Panc1 (cell line): ENCODE data around the gene CCDC167. TPM values are rescaled to one million over a fixed set of nuclear protein-coding genes. Genes with fewer than 3 reads are reported as not detected.

Experiments used
- ATAC-seq: fragments of 200-7000 bp; cut with Tn5 transposase; 2 replicates; pipeline ENCODE4 v1.9.1; 2020; ENCODE audit warnings: mild to moderate bottlenecking, moderate library complexity
- BruUV-seq: library from RNA; stranded (reverse); fragments of 400-500 nt; replicated peaks from 2 replicates; lab custom pipeline; 2021; lab: Mats Ljungman, UMichigan
- CTCF ChIA-PET: fragments of 300-600 bp; sonication (Branson Sonifier 250); formaldehyde crosslinking; loops from one replicate; lab custom pipeline; 2022; ENCODE audit warnings: antibody characterized with exemption; lab: Charles Lee
- POLR2A ChIA-PET: fragments of 300-600 bp; sonication (Branson Sonifier 250); formaldehyde crosslinking; loops from one replicate; lab custom pipeline; 2022; ENCODE audit warnings: antibody characterized with exemption; lab: Charles Lee
- DNase-seq: peaks from one replicate; pipeline ENCODE4 v3.0.0-alpha.2; 2010; ENCODE audit warnings: low read depth, low spot score
- H3K27ac ChIP-seq: 2 replicates; pipeline ENCODE4 v1.5.1; 2011; ENCODE audit warnings: mild to moderate bottlenecking, low read length, inconsistent platforms
- H3K27me3 ChIP-seq: fragments of 200-500 bp; sonication (Bioruptor generic); 2 replicates; pipeline ENCODE4 v1.6.0; 2014; ENCODE audit warnings: low read length, inconsistent platforms; ENCODE audit not compliant: control insufficient read depth, insufficient read depth
- H3K36me3 ChIP-seq: fragments of 200-500 bp; sonication (Bioruptor generic); 2 replicates; pipeline ENCODE4 v1.5.1; 2014; ENCODE audit warnings: inconsistent platforms, mild to moderate bottlenecking, low read length, moderate library complexity; ENCODE audit not compliant: control insufficient read depth, insufficient read depth
- H3K4me1 ChIP-seq: 2 replicates; pipeline ENCODE4 v1.5.1; 2011; ENCODE audit warnings: inconsistent platforms, mild to moderate bottlenecking, low read length, moderate library complexity; ENCODE audit not compliant: control insufficient read depth, insufficient read depth
- H3K4me3 ChIP-seq, 2 experiments: 2 replicates each; pipeline ENCODE4 v1.5.1; 2011 to 2012; ENCODE audit warnings: low read depth in 2 of 2, low read length in 2 of 2, mild to moderate bottlenecking in 2 of 2, inconsistent platforms in 1 of 2, moderate library complexity in 1 of 2
- H3K9me3 ChIP-seq: fragments of 200-500 bp; sonication (Bioruptor generic); 2 replicates; pipeline ENCODE4 v1.5.1; 2014; ENCODE audit warnings: low read depth, mild to moderate bottlenecking, inconsistent platforms, low read length, moderate library complexity; ENCODE audit not compliant: control insufficient read depth, insufficient read depth
- POLR2AphosphoS5 ChIP-seq: IDR thresholded peaks from 2 replicates; pipeline ENCODE4 v1.6.1; 2012; ENCODE audit warnings: mild to moderate bottlenecking, low read depth, low read length, moderate library complexity
- REST ChIP-seq, 2 experiments: IDR thresholded peaks; 2 replicates each; pipeline ENCODE4 v1.6.1; 2011 to 2012; ENCODE audit warnings: low read depth in 2 of 2, control low read depth in 1 of 2, low read length in 1 of 2, mild to moderate bottlenecking in 1 of 2, moderate library complexity in 1 of 2; ENCODE audit not compliant: insufficient read depth in 1 of 2
- SIN3A ChIP-seq: IDR thresholded peaks from 2 replicates; pipeline ENCODE4 v1.6.1; 2012; ENCODE audit warnings: low read depth, mild to moderate bottlenecking, low read length, moderate library complexity, borderline replicate concordance; ENCODE audit not compliant: insufficient read depth
- TCF7L2 ChIP-seq: IDR thresholded peaks from 2 replicates; pipeline ENCODE4 v1.6.1; 2011; ENCODE audit warnings: mild to moderate bottlenecking, low read depth, low read length, inconsistent platforms
- in situ Hi-C: cut with HindIII; loops from 2 replicates; pipeline ENCODE4 v1.10.0; 2016; ENCODE audit warnings: low sequenced_read_pairs, low pct_unique_long_range_greater_than_20kb
- intact Hi-C: fragments of 100-400 bp; cut with micrococcal nuclease; formaldehyde crosslinking; loops from one replicate; pipeline ENCODE4 v1.10.0; 2022; ENCODE audit not compliant: unreplicated experiment
- total RNA-seq: library from RNA; stranded (reverse); gene quantifications from one replicate; pipeline ENCODE4 v1.2.1, GENCODE V29; 2021; ENCODE audit not compliant: unreplicated experiment
- TF ChIP-seq, protein P1 (sequence below): fragments of 450-650 bp; IDR thresholded peaks from 2 replicates; pipeline ENCODE4 v1.5.1; 2017; ENCODE audit warnings: mild to moderate bottlenecking

Gene CCDC167
- total RNA-seq, 1 experiment from 2014 or later, result 57.6 TPM

DNA sequence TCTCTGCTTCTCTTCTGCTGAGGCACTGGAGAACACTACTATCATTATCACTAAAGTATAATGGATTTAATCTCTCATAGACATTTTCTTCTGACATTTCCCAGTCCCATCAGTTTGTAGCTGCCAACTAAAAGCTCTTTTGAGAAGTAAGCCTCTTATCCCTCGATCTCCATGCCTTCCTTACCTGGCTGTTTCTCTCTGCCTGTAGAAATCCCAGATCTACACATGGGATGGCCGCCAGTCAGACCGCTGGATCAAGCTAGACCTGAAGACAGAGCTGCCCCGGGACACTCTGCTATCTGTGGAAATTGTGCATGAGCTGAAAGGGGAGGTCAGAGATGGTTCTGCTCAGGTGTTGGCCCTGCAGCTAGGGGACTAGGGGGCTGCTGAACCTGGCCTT lies 25.4 kb downstream of the CCDC167 start:
- DNase-seq (no peak), ATAC-seq (no peak)
- intact Hi-C loops, result no loop called here
- BruUV-seq, result no TSS peak
- ChIA-PET CTCF (no interaction called here), POLR2A (no interaction called here)
- no peaks in the 10 kb centered on the region for H3K9me3 ChIP-seq
- in situ Hi-C loops, result no loop called here
- no peaks in the 10 kb centered on the region for H3K4me1 ChIP-seq
- peaks cover 5% of the 10 kb centered on the region for H3K36me3 ChIP-seq
- no peak overlapping the region for H3K4me3 ChIP-seq
- TF ChIP-seq, protein P1, sequence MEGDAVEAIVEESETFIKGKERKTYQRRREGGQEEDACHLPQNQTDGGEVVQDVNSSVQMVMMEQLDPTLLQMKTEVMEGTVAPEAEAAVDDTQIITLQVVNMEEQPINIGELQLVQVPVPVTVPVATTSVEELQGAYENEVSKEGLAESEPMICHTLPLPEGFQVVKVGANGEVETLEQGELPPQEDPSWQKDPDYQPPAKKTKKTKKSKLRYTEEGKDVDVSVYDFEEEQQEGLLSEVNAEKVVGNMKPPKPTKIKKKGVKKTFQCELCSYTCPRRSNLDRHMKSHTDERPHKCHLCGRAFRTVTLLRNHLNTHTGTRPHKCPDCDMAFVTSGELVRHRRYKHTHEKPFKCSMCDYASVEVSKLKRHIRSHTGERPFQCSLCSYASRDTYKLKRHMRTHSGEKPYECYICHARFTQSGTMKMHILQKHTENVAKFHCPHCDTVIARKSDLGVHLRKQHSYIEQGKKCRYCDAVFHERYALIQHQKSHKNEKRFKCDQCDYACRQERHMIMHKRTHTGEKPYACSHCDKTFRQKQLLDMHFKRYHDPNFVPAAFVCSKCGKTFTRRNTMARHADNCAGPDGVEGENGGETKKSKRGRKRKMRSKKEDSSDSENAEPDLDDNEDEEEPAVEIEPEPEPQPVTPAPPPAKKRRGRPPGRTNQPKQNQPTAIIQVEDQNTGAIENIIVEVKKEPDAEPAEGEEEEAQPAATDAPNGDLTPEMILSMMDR, result no peak
- H3K27me3 ChIP-seq, result no peaks in the 10 kb centered on the region
- H3K27ac ChIP-seq, result no peak overlapping the region

DNA sequence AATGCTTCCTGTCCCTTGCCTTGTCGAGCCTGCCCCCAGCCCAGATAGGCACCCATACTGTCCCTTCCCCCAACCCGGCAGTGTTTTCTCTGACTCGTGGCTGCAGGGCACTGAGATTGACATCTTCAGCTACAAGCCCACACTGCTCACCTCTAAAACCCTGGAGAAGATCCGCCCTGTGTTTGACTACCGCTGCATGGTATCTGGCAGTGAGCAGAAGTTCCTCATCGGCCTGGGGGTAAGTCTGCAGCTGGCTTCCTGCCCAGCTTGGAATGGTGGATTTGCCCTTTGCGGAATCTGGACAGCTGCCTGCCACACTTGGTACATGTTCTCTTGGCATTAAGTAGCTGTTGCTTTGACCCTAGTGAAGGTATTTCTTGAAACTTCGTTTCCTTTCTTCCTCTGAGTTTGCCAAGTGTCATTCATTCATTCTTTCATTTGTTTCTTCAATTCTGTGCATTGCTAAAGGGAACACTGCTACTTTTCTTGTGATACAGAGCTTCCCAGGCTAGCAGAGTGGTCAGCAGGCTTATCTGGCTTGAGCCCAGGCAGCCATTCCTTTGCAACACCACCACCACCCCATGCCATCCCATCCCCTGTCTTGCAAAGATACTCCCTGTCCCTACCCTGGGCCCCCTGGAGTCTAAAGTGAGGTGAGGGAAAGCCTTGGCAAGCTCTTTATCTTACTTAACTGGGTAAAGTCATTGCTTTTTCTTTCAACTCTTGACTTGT lies 26.2 kb downstream of the CCDC167 start:
- DNase-seq, result no peak
- in situ Hi-C loops (no loop called here), intact Hi-C loops (no loop called here)
- no peak overlapping the region for H3K27ac ChIP-seq
- no peaks in the 10 kb centered on the region for H3K4me1 ChIP-seq
- TF ChIP-seq TCF7L2 (no peak), REST (IDR thresholded peaks at IDR 0.05; ENCODE audit: insufficient read depth in 1 of 2, low read depth in 2 of 2, low read length in 1 of 2) (no peak), POLR2AphosphoS5 (no peak), SIN3A (no peak)
- TF ChIP-seq, protein P1, result no peak
- H3K4me3 ChIP-seq, result no peak overlapping the region
- POLR2A ChIA-PET, result no interaction called here
- ATAC-seq, result no peak
- CTCF ChIA-PET, result no interaction called here
- BruUV-seq, result no TSS peak
- no peaks in the 10 kb centered on the region for H3K27me3 ChIP-seq
- H3K9me3 ChIP-seq, result no peaks in the 10 kb centered on the region
- peaks cover 5% of the 10 kb centered on the region for H3K36me3 ChIP-seq
